ENCODE data around the gene SCGB2A2.

Gene SCGB2A2

DNA sequence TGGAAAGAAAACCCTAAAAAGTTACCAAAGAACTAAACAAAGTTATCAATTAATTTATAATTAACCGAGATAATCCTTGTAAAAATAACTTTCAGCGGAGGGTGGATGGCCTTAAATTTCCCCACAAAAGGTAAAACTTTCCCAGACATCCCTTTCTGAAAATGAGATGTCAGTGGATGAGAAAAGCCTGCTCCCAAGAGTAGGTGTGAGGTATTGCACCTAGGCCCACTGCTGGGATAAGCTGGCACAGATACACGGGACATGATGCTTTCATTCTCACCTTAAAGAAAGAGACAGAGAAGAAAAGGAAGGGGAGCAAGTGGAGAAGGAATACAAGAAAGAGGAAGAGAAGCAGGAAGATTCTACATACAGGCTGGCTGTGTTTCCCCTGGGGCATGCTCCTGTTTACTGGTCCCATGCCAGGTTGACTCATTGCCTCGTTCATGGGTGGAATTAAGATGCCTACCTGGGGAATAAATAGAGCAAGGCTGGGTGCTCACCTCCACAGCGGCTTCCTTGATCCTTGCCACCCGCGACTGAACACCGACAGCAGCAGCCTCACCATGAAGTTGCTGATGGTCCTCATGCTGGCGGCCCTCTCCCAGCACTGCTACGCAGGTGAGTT is at the start of gene SCGB2A2:
Gene SCGB2A2 (plus strand): TSS at position 505 of the 625 bp plus-strand sequence. CDS start 59 bp downstream, at position 564.
- DNase-seq (ENCODE audit: low read depth, low spot score): no peak

DNA sequence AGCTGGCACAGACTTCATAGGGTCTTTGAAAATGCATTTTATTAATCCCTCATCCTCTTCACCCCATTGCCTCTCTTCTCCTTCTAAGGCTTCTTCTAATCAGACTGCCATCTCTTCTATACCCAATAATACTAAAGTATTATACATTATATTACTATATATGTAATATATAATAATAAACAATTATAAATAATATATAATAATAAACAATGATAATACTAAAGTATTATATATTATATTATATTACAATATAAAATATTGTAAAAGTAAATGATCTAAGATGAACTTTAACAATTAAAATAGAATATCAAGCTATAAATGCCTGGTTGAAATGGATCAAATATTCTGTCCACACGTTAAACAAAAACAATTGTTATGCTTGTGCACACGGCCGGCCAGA is 48.5 kb upstream of the SCGB2A2 start:
- DNase-seq (ENCODE audit: low read depth, low spot score): no peak

DNA sequence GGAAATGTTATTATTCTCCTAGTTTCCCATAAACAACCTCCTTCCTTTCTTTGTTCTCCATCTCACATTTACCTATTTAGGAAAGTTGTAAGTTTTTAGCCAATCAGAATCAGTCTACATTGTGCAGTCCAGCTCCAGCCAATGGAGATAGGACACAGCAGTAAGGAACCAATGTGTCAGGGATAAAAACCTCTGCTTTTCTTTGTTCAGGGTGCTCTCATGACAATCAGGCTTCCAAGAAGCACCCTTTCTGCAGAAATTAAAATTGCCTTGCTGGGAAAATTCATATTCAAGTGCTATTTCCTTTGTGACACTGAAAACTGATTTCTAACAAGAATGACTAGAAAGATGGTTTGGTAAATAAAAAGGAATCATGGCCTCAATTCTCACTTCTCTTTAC is 46.9 kb upstream of the SCGB2A2 start:
- DNase-seq (ENCODE audit: low read depth, low spot score): no peak

DNA sequence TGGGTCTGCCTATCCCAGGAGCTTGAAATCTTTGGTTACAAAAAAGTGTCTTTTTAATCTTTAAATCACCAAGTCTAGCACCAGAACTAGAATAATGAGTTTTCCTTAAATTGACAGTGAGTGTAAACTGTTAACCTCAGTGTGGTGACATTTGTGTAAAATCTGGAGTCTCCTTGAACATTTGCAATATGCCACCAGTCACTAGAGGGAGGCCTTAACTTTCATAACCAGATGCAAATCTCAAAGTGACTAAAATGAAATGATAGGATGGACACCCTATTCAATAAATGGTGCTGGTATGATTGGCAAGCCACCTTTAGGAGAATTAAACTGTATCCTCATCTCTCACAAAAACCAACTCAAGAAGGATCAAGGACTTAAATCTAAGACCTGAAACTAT is 36.2 kb upstream of the SCGB2A2 start:
- no peak for DNase-seq (ENCODE audit: low read depth, low spot score)

DNA sequence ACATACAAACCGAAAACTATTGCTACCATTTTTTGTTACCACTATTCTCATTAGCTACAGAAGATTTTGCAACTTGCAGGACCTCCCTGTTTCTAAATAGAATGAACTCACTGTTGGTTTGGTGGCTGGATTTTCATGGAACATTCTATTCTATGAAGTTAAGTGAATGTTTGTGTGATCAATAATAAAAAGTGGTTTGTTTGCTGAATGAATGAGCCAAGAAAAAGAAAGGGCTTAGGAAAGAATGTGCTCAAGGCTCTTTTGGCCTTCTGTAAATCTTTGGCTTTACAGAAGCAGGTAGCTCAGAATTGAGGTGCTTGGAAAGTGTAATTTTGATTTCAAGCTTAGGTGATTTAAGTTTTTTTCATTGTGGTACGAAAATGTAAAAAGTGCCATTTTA is 33.8 kb upstream of the SCGB2A2 start:
- no peak for DNase-seq (ENCODE audit: low read depth, low spot score)

DNA sequence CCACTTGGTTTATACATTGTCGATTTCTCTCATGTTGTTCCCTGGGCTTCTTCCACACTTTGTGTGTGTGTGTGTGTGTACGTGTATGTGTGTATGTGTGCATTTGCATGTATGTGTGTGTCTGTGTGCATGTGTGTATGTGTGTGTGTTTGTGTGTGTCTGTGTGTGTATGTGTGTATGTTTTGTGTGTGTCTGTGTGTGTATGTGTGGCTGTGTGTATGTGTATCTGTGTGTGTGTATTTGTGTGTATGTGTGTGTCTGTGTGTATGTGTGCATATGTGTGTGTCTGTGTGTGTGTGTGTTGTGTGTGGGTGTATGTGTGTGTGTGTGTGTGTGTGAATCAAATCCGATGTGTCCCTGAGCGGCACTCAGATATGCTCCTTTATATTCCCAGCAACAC is 32.5 kb upstream of the SCGB2A2 start:
- DNase-seq (ENCODE audit: low read depth, low spot score): no peak

DNA sequence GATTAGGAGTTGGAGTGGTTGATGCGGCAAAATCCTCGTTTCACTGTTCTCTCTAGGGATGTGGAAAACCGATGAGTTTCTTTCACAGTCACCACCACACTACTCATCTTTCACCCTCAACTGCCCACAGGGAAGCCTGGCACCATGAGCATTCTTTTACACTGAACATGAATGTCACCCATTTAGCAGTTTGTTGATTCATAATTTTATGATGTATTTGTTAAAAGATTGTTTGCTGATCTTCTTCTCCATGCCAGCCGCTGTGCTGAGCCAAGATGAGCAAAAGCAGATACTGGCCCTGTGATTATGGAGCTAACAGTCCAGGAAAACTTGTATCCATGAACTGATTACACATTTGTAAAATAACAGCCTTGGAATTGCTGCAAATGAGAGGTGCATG is 31.8 kb upstream of the SCGB2A2 start:
- DNase-seq (ENCODE audit: low read depth, low spot score): no peak

DNA sequence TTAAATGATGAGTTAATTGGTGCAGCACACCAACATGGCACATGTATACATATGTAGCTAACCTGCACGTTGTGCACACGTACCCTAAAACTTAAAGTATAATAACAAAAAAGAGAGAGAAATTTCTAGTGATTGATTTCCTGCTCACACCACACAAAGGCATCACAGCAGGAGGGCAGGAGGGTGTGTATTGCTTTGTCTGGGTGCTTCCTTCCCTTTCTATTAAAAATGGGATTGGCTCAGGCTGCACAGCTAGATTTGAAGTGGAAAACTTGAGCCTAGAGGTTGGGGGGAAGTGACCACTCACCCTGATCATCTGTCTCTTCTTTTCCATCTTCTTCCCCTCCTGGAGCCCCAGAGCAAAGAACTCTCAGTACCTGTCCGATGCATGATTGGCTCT is 28.9 kb upstream of the SCGB2A2 start:
- DNase-seq (ENCODE audit: low read depth, low spot score): no peak

DNA sequence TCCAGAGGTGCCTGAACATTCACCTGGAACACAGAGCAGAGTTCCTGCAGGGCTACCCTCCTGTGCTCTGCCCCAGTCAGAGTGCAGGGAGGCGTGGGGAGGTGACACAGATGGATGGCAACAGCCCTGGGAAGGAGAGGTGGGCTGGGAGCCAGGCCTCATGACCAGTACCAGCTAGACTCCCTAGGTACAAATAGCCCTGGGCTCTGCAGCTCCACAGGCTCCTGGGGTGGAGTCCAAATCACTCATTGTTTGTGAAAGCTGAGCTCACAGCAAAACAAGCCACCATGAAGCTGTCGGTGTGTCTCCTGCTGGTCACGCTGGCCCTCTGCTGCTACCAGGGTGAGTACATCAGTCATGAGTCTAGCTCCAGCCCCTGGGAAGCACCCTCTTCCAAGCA is 27.9 kb upstream of the SCGB2A2 start, which contains the start of gene SCGB1D2:
Gene SCGB1D2 (plus strand): TSS at position 219 of the 400 bp plus-strand sequence. CDS start 69 bp downstream, at position 288.
- DNase-seq (ENCODE audit: low read depth, low spot score): no peak

DNA sequence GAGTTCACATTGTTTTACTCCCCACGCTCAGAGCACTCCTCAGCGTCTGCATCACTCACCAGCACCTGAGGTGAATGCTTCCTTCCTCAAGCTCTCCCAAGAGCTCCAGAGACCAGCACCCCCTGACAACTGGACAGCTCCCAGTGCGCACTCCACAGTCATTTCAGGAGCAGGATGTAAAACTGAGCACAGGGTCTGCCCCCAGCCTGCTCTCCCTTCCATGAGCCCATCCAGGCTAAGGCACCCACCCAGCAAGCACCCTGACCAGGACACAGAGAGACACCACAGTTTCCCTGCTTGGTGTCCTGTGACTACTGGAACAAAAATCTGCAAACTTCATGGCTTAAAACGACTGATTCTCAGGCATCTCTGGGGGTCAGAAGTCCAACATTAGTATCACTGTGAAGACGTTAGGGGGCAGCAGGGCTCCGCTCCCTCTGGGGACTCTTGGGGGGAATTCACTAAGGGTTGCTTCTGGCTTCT is 24.6 kb upstream of the SCGB2A2 start:
- no peak for DNase-seq (ENCODE audit: low read depth, low spot score)

DNA sequence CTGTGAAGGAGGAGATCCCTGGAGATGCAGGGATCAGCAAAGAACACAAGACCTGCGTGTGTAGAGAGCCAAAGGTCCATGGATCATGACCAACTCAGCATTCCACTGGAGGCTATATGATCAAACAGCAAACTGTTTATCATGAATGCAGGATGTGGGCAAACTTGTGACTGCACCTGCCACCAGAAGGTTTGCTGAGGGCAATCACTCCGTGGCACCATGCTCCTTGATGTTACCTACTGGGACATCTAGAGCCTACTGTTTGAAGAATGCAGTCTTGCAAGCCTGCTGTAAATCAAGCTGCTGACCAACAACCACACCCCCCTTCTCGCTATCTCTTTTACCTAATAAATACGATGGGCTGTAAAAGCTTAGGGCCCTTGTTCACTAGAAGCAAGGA is 18.3 kb upstream of the SCGB2A2 start:
- no peak for DNase-seq (ENCODE audit: low read depth, low spot score)

DNA sequence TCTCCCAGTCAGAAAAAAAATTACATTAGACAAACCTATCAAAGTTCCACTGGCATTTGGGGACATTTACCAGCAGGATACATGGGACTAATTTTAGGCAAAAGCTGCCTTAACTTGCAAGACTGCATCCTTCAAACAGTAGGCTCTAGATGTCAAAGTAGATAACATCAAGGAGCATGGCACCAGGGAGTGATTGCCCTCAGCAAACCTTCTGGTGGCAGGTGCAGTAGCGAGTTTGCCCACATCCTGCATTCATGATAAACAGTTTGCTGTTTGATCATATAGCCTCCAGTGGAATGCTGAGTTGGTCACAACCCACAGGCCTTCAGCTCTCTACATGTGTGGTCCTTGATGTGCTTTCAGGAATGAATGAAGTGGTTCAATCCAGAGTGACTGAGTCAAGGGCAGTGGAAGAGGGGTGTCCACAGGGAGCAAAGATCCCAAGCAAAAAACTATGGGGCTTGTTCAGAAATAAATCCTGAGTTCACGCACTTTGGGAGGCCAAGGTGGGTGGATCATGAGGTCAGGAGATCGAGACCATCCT is 15.9 kb upstream of the SCGB2A2 start:
- DNase-seq (ENCODE audit: low read depth, low spot score): no peak

DNA sequence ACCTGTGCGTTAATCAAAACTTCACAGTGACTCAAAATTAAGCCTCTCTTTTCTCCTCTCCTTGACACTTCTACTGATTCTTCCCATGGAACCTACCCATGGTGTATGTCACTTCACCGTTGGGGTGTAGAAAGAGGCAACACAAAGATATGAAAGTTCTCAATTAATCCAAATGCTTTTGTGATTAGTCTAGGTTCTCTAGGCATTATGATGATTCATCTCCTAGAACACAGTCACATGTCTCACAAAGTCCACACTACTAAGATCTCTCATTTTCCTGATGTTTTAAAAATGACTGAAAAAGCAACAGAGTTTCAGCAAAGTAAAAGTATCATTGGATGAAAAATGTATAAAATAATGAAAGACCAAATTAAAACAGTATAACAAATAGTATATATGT is 13.7 kb upstream of the SCGB2A2 start:
- no peak for DNase-seq (ENCODE audit: low read depth, low spot score)

DNA sequence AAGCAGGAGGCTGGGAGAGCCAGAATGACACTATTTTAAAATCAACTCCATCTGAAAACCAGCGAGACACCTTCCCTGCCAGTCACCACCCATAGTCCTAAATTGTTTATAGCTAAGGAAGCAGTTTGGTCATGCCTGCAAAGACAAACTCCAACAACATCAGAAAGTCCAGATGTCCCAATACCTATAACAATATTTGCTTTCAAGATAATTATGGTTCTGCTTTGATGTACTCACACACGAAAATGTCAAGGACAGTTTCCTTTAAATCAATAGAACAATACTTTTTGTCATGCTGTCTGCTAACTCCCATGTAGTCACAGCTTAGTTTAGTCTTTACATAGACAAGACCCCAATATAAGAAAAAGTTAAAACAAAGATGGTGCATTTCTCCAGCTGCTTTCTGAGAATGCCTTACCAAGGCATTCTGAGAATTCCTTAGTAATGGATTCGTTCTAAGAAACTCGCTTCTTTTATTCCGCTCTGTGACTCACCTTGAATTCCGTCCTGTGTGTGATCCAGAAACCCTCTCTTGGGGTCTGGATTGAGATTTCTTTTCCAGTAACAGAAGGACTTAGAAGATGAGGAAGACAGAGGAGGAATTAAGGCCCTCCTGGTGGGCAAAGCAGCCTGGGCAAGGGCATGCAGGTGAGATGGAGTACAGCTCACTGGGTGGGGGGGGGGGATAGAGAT is 9.6 kb upstream of the SCGB2A2 start:
- no peak for DNase-seq (ENCODE audit: low read depth, low spot score)

DNA sequence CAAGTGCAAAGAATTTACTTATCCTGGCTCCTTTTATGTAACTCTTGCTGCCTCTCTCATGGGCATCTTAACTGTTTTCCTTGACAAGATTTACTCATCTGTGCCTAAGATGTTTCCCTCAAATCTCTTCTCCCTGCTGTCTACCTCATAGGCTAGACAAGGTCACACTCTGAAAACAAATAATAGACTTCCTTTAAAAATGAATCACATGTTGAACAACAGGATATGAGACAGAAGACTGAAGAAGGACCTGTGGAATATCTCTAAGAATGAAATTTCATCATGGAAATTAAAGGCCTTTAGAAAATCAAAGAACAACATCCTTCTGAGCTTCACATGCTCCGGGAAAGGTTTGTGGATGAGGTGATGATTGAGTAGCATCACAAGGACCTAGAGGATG is 6.0 kb upstream of the SCGB2A2 start:
- DNase-seq (ENCODE audit: low read depth, low spot score): no peak

DNA sequence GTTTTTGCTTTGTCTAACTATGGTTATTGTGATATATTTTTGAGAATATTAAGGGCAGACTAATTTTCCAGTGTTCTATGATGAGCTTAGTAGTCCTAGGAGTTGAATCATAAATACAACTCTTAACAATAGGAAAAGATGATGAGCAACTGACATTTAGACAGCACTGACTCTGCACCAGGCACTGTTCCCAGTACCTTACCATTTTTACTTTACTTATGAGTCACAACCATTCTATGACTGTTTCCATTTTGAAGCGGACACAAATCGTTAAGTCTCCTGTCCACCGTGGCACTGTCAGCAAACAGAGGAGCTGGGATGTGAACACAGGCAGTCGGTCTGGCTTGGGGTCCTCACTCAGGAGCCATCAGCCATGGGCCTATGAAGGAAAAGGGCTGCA is 3.4 kb upstream of the SCGB2A2 start:
- no peak for DNase-seq (ENCODE audit: low read depth, low spot score)

DNA sequence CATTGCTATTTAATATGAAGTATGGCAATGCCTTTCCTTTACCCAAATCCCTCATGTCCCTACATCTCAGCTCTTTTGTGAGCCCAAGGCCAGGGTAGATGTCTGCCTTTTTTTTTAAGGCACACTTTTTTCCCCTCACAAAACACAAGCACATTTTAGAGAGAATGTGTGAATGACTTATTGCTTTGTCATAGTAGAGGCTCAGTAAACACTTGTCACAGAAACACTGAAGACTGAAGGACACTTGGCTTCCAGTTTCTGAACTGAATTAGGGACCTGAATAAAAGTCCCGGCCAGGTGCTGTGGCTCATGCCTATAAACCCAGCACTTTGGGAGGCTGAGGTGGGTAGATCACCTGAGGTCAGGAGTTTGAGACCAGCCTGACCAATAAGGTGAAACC is 2.9 kb upstream of the SCGB2A2 start:
- no peak for DNase-seq (ENCODE audit: low read depth, low spot score)

DNA sequence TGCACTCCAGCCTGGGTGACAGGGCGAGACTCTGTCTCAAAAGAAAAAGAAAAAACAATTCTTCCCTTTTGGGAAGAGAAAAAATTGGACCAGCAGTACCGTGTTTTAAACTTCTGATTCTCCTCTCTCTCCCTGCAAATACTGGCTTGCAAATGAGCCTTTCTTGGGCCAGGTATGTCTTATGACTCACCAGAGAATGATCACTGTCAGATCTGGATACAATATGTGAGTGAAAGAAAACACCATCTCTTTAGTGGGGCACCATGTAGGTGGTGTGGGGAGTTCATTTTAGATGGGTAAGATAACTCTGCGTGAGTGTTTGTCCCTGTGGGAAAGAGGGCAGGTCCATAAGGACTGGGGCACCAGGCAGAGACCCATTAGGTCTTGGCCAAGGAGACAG is 2.4 kb upstream of the SCGB2A2 start:
- DNase-seq (ENCODE audit: low read depth, low spot score): no peak

DNA sequence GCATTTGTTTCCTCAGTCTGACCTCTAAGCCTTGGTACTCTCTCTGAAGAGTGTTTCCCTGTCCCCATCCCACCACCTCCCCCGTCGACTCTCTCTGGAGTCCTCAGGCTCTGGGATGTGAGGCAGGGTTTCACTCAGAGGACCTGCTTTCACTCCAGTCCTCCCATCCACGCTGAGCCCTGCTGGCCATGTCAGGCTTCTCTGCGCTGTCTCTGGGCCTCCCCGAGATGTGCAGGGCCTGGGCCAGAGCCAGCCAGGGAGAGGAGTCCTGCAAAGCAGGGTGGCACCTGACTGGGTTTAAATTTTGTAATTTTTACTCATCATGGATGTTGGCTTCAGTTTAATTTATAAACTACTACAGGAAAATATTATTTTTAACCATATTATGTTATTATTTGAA is 3.3 kb downstream of the SCGB2A2 start:
- DNase-seq (ENCODE audit: low read depth, low spot score): no peak

DNA sequence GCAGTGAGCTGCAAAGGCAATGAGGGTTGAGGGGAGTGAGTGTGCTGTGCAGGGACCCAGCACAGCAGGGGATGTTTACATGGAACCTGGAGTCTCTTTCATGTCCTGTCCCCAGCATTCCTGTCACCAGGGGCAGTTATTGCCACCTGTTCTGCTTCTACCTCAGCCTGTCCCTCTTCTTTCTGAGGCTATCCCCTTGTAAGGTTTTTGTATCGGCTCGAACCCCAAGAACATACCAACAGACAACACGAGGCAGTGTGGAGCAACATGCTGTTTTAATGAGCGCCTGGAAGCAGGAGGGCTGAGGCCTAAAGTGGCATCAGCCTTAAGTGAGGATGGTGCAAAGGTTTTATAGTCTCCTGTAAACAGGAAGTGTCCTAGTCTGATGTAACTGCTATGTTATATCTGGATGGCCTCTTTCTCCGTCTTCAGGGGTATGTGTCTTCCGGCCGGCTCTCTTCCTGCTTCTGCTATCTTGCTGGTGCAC is 3.9 kb downstream of the SCGB2A2 start:
- no peak for DNase-seq (ENCODE audit: low read depth, low spot score)

DNA sequence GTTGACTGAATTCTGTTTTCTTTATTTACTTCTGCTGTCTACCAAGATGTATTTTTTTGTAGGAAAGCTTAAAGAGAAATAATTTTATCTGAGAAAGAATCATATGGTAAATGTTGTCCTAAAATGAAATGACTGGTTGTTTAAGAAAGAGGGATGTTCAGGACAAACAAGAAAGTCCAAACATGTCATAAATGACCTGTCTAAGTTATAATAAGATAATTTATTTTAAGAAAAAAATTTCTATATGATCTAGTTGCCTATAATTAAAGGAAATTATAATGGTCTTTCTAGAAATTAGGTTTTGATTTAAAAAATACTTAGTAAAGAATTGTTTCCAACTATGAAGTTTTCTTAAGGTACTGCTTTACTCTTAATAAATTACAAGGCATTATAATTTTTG is 10.5 kb downstream of the SCGB2A2 start:
- DNase-seq (ENCODE audit: low read depth, low spot score): no peak

DNA sequence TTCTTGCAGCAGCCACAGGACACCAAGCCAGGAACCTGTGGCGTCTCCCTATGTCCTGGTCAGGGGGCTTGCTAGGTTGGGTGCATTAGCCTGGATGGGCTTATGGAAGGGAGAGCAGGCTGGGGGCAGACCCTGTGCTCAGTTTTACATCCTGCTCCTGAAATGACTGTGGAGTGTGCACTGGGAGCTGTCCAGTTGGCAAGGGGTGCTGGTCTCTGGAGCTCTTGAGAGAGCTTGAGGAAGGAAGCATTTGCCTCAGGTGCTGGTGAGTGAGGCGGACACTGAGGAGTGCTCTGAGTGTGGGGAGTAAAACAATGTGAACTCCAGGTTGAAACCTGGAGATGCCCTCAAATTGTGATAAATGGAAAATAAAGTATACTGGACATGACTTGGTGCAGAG is 25.5 kb downstream of the SCGB2A2 start:
- no peak for DNase-seq (ENCODE audit: low read depth, low spot score)

DNA sequence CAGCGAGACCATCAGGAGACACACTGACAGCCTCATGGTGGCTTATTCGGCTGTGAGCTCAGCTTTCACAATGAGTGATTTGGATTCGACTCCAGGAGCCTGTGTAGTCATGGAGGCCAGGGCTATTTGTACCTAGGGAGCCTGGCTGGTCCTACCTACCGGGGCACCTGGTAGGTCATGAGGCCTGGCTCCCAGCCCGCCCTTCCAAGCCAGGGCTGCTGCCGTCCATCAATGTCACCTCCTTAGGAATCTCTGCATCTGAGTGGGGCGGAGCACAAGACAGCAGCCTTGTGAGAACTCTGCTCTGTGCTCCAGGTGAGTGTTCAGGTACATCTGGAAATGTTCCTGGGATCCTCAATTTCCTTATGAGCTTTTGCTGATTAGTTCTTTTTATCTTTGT is 29.0 kb downstream of the SCGB2A2 start, which contains the start of gene SCGB1D4:
Gene SCGB1D4 (minus strand): TSS at position 101 of the 400 bp plus-strand sequence. CDS start 65 bp downstream, at position 36.
- no peak for DNase-seq (ENCODE audit: low read depth, low spot score)
